ENCODE results near the gene ITGA11.

DNA sequence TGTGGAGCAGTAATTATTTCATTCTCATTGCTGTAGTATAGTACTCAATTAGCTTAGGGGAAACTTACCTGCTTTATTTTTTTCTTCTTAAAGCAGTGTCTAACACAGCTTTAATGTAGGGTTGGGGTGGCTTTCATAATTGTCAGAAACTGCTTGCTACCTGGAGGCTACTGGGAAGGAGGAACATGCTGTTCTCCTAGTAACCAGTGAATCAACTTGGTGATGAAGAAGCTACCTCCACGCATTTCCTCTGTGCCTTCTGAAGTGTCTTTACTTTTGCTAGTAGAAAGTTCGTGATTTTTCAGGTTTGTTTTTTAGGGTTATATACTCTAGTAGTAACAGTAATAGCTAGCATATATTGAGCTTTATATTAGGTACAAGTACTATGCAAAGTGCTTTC is 142.9 kb downstream of the ITGA11 start:
- TF ChIP-seq, protein P1, sequence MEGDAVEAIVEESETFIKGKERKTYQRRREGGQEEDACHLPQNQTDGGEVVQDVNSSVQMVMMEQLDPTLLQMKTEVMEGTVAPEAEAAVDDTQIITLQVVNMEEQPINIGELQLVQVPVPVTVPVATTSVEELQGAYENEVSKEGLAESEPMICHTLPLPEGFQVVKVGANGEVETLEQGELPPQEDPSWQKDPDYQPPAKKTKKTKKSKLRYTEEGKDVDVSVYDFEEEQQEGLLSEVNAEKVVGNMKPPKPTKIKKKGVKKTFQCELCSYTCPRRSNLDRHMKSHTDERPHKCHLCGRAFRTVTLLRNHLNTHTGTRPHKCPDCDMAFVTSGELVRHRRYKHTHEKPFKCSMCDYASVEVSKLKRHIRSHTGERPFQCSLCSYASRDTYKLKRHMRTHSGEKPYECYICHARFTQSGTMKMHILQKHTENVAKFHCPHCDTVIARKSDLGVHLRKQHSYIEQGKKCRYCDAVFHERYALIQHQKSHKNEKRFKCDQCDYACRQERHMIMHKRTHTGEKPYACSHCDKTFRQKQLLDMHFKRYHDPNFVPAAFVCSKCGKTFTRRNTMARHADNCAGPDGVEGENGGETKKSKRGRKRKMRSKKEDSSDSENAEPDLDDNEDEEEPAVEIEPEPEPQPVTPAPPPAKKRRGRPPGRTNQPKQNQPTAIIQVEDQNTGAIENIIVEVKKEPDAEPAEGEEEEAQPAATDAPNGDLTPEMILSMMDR (IDR thresholded peaks at IDR 0.05; ENCODE audit: low read length) = no peak
- TF ChIP-seq EZH2 (IDR thresholded peaks at IDR 0.05; ENCODE audit: borderline replicate concordance, low read length) = no peak

Data from OCI-LY1 (cell line).